Natural killer cell (primary cell): Measurements from ENCODE around the gene TCN2. TPM values are rescaled to one million over a fixed set of nuclear protein-coding genes. Genes with fewer than 3 reads are reported as not detected.
A peak's percentile ranks its signal among the peaks of the same experiment; 100 is the strongest.

ENCODE experiments used
- ATAC-seq, 3 donors: fragments of 150-1000 bp in 2 of 3; fragments of 200-7000 bp in 1 of 3; cut with Tn5 transposase; 1 replicate in 1 of 3; 2 replicates in 2 of 3; pipeline ENCODE4 v1.10.0; 2021; ENCODE audit warnings: mild to moderate bottlenecking in 2 of 3, moderate library complexity in 2 of 3
- DNase-seq, 2 donors: peaks; one replicate each; pipeline versions ENCODE4 v3.0.0 to v3.0.0-alpha.2; 2013 to 2021; ENCODE audit warnings: mixed read lengths in 1 of 2
- H3K27ac ChIP-seq: one replicate; pipeline ENCODE4 v1.5.1; 2013; ENCODE audit warnings: mild to moderate bottlenecking, low read length
- H3K27me3 ChIP-seq: one replicate; pipeline ENCODE4 v1.6.1; 2013; ENCODE audit warnings: low read length; ENCODE audit not compliant: control insufficient read depth, insufficient read depth
- H3K36me3 ChIP-seq: one replicate; pipeline ENCODE4 v1.6.1; 2013; ENCODE audit warnings: low read length; ENCODE audit not compliant: control insufficient read depth, insufficient read depth
- H3K4me1 ChIP-seq: one replicate; pipeline ENCODE4 v1.6.1; 2013; ENCODE audit warnings: low read length; ENCODE audit not compliant: control insufficient read depth, insufficient read depth
- H3K4me3 ChIP-seq: one replicate; pipeline ENCODE4 v1.5.1; 2013; ENCODE audit warnings: low read length
- H3K9me3 ChIP-seq: one replicate; pipeline ENCODE4 v1.6.1; 2013; ENCODE audit warnings: low read length; ENCODE audit not compliant: control insufficient read depth, insufficient read depth
- H3K27ac Mint-ChIP-seq, 2 donors: one replicate each; pipeline ENCODE4 v1.8.0; 2022; ENCODE audit warnings: mild to moderate bottlenecking in 2 of 2, mixed read lengths in 2 of 2, moderate library complexity in 1 of 2
- H3K27me3 Mint-ChIP-seq, 2 donors: one replicate each; pipeline ENCODE4 v1.8.0; 2022; ENCODE audit warnings: low read depth in 2 of 2, mixed read lengths in 2 of 2
- H3K36me3 Mint-ChIP-seq: one replicate; pipeline ENCODE4 v1.8.0; 2022; ENCODE audit warnings: mixed read lengths
- H3K4me1 Mint-ChIP-seq, 2 donors: one replicate each; pipeline ENCODE4 v1.8.0; 2022; ENCODE audit warnings: mixed read lengths in 2 of 2
- H3K4me3 Mint-ChIP-seq: one replicate; pipeline ENCODE4 v1.8.0; 2022; ENCODE audit warnings: mild to moderate bottlenecking, moderate library complexity, mixed read lengths
- H3K9me3 Mint-ChIP-seq, 2 donors: one replicate each; pipeline ENCODE4 v1.8.0; 2022; ENCODE audit warnings: mixed read lengths in 2 of 2
- CTCF ChIP-seq: fragments of 200-600 bp; IDR thresholded peaks from one replicate; pipeline ENCODE4 v1.8.0; 2022; ENCODE audit warnings: antibody characterized with exemption
- WGBS: methylation state at CpG from one replicate; pipeline ENCODE4 v1.1.7; 2013; ENCODE audit warnings: missing lambda C conversion rate; ENCODE audit not compliant: insufficient coverage; 5-methylcytosine and 5-hydroxymethylcytosine counted together
- intact Hi-C: fragments of 100-400 bp; cut with micrococcal nuclease; formaldehyde crosslinking; loops from one replicate; pipeline ENCODE4 v1.14.2; 2022
- total RNA-seq, 4 donors: library from RNA; stranded (reverse); fragments of 120-200 nt in 1 of 4; gene quantifications; one replicate each; pipeline versions ENCODE4 v1.2.3 to v1.2.4, GENCODE V29; 2013 to 2022

Gene TCN2
- total RNA-seq, 3 donors from 2014 or later (not counting 1 experiment from before 2014, with no cell fraction given) = 0.42 to 1.2 (median 0.95) TPM

GRCh38 chr22:30605449-30606110 lies 1.4 kb upstream of the TCN2 start:
- WGBS = 38% methylated on average over 7 of the region's 9 CpGs
- intact Hi-C loops = no loop called here
- ATAC-seq = peak; percentile 60 to 67 (median 67)

GRCh38 chr22:30607300-30607930 lies 441 bp downstream of the TCN2 start:
- DNase-seq (no peak), ATAC-seq (no peak)
- 86% methylated on average over 6 of the region's 7 CpGs for WGBS
- peaks cover 47% of the 10 kb centered on the region for H3K4me1 ChIP-seq
- H3K36me3 ChIP-seq = no peaks in the 10 kb centered on the region
- no peaks in the 10 kb centered on the region for H3K9me3 Mint-ChIP-seq
- H3K27me3 Mint-ChIP-seq = peaks cover 0 to 7% of the 10 kb centered on the region in 2 donors
- H3K27ac Mint-ChIP-seq = peak overlapping the region in 1 of 2 donors; percentile 86
- H3K9me3 ChIP-seq = no peaks in the 10 kb centered on the region
- H3K36me3 Mint-ChIP-seq = no peaks in the 10 kb centered on the region
- intact Hi-C loops = no loop called here
- peak overlapping the region; percentile 75 for H3K4me3 Mint-ChIP-seq
- H3K4me3 ChIP-seq = peak overlapping the region; percentile 50
- no peak overlapping the region for H3K27ac ChIP-seq
- H3K4me1 Mint-ChIP-seq = peaks cover 13 to 27% of the 10 kb centered on the region in 2 donors
- H3K27me3 ChIP-seq = no peaks in the 10 kb centered on the region
- TF ChIP-seq CTCF = no peak

More at GRCh38 chr22:30605449-30606110, 1.4 kb upstream of the TCN2 start:
- H3K4me1 Mint-ChIP-seq = peaks cover 13 to 27% of the 10 kb centered on the region in 2 donors
- Histone ChIP-seq H3K36me3 (no peaks in the 10 kb centered on the region), H3K4me3 (no peak overlapping the region), H3K9me3 (no peaks in the 10 kb centered on the region), H3K4me1 (peaks cover 47% of the 10 kb centered on the region), H3K27ac (no peak overlapping the region), H3K27me3 (no peaks in the 10 kb centered on the region)
- TF ChIP-seq CTCF = peak; percentile 77
- peaks cover 0 to 7% of the 10 kb centered on the region in 2 donors for H3K27me3 Mint-ChIP-seq
- peak overlapping the region in 1 of 2 donors; percentile 27 for H3K27ac Mint-ChIP-seq
- no peaks in the 10 kb centered on the region for H3K9me3 Mint-ChIP-seq
- DNase-seq = peak in 1 of 2 donors; percentile 64
- H3K4me3 Mint-ChIP-seq = peak overlapping the region; percentile 75
- H3K36me3 Mint-ChIP-seq = no peaks in the 10 kb centered on the region

- no peak for TF ChIP-seq CTCF
- Histone ChIP-seq H3K27ac (no peak overlapping the region), H3K27me3 (no peaks in the 10 kb centered on the region), H3K36me3 (no peaks in the 10 kb centered on the region), H3K9me3 (no peaks in the 10 kb centered on the region), H3K4me3 (no peak overlapping the region), H3K4me1 (peaks cover 47% of the 10 kb centered on the region)
- intact Hi-C loops = no loop called here
- H3K27me3 Mint-ChIP-seq = peaks cover 0 to 7% of the 10 kb centered on the region in 2 donors
- DNase-seq = no peak
- no peak for ATAC-seq
- H3K36me3 Mint-ChIP-seq = no peaks in the 10 kb centered on the region
- H3K27ac Mint-ChIP-seq = no peak overlapping the region
- 83% methylated on average over 6 of the region's 7 CpGs for WGBS
- H3K4me1 Mint-ChIP-seq = peaks cover 13 to 27% of the 10 kb centered on the region in 2 donors
- H3K4me3 Mint-ChIP-seq = peak overlapping the region; percentile 17
- H3K9me3 Mint-ChIP-seq = no peaks in the 10 kb centered on the region
These were observed 965 bp downstream of the TCN2 start for GRCh38 chr22:30607939-30608338.
